ENCODE measurements around the gene RACK1. TPM values are rescaled to one million over a fixed set of nuclear protein-coding genes. Genes with fewer than 3 reads are reported as not detected.

The RACK1 gene
- total and polyA plus RNA-seq, 2 of the 8 experiments (the other 6 are each of a cell fraction or from before 2014, with no cell fraction given) = 2,589 to 7,971 TPM

GRCh38 chr5:181280251-181280762 lies 36.6 kb upstream of the RACK1 start (continued):
- no peak for TF ChIP-seq SP4 (IDR thresholded peaks at IDR 0.05; ENCODE audit: low read length)
- no peak for TF ChIP-seq EP300 (IDR thresholded peaks at IDR 0.05; ENCODE audit: borderline replicate concordance in 1 of 2, low read depth in 2 of 2, low read length in 2 of 2)
- TF ChIP-seq SIX5 (IDR thresholded peaks at IDR 0.05; ENCODE audit: low read depth, low read length) = no peak
